ENCODE results near the gene PRMT2. TPM values are rescaled to one million over a fixed set of nuclear protein-coding genes. Genes with fewer than 3 reads are reported as not detected.

PRMT2 gene
- total RNA-seq, 2 donors from 2014 or later = 60.9 to 67.8 TPM

DNA sequence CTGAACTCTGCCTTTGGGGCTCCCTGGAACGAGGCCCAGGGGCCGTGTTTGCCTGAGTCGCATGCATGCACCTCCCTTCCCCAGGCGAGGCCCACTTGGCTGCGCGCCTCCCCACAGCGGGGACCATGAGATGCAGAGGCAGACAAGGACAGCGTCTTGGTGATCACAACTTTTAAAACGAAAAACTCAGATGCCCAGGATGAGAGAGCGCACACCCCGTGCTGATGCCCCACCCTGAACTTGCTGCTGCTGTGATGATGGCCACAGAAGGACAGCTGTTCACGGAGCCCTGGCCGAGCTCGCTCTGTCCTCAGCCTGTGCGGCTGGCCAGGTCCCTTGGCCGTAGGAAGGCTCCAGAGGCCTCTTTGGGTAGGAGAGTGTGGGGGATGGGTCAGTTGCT, 11.4 kb upstream of the PRMT2 start:
- TF ChIP-seq, protein P1, sequence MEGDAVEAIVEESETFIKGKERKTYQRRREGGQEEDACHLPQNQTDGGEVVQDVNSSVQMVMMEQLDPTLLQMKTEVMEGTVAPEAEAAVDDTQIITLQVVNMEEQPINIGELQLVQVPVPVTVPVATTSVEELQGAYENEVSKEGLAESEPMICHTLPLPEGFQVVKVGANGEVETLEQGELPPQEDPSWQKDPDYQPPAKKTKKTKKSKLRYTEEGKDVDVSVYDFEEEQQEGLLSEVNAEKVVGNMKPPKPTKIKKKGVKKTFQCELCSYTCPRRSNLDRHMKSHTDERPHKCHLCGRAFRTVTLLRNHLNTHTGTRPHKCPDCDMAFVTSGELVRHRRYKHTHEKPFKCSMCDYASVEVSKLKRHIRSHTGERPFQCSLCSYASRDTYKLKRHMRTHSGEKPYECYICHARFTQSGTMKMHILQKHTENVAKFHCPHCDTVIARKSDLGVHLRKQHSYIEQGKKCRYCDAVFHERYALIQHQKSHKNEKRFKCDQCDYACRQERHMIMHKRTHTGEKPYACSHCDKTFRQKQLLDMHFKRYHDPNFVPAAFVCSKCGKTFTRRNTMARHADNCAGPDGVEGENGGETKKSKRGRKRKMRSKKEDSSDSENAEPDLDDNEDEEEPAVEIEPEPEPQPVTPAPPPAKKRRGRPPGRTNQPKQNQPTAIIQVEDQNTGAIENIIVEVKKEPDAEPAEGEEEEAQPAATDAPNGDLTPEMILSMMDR (IDR thresholded peaks at IDR 0.05) = no peak
- Histone ChIP-seq H3K4me3 (no peak overlapping the region), H3K36me3 (no peaks in the 10 kb centered on the region), H3K4me1 (no peaks in the 10 kb centered on the region), H3K27ac (no peak overlapping the region), H3K27me3 (no peaks in the 10 kb centered on the region), H3K9me3 (peaks cover 4% of the 10 kb centered on the region), H3K9ac (ENCODE audit: low read depth in 2 of 2, low read length in 2 of 2) (no peak overlapping the region)
- no peak for DNase-seq
- intact Hi-C loops (cut with DNase I) = no loop called here

DNA sequence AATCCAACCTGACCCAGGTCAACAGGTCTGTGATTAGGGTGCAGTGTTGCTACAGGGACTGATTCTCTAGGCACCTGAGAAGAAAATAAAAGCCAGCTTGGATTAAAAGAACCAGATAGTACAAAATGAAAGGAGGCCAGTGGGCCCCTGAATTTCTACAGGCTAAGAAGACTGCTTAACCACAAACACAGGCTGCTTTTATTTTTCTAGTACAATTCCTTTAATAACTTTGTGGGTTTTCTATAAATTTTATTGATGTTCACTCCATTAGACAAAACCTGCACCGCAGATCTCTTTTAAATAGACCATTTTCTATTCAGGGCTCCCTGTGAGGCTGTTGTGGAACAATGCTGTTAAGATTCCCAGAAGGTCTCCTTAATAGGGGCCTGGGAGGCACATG, 9.7 kb upstream of the PRMT2 start:
- intact Hi-C loops (cut with DNase I) = no loop called here
- H3K36me3 ChIP-seq = no peaks in the 10 kb centered on the region
- DNase-seq = no peak
- H3K4me3 ChIP-seq = no peak overlapping the region
- TF ChIP-seq, protein P1 (IDR thresholded peaks at IDR 0.05) = no peak
- H3K9ac ChIP-seq (ENCODE audit: low read depth in 2 of 2, low read length in 2 of 2) = no peak overlapping the region
- no peaks in the 10 kb centered on the region for H3K27me3 ChIP-seq
- no peaks in the 10 kb centered on the region for H3K4me1 ChIP-seq
- peaks cover 4% of the 10 kb centered on the region for H3K9me3 ChIP-seq
- no peak overlapping the region for H3K27ac ChIP-seq

DNA sequence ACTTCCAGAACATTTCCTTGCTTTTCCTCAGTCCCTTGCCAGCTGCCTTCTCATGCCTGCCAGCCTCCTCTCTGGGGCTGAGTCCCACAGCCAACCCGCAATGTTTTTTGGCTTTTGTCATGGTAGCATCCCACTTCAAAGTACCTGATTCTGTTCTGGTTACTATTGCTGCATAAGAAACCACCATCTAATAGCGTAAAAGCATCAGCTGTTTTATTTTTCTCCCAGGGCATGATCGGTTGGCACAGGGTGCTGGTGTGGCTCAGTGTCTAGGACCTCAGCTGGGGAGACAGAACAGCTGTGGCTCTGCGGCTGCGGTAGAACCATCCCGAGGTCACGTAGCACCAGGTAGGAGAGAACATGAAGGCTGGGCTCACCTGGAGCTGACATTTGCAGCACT, 8.9 kb upstream of the PRMT2 start:
- Histone ChIP-seq H3K27ac (no peak overlapping the region), H3K36me3 (no peaks in the 10 kb centered on the region), H3K9ac (ENCODE audit: low read depth in 2 of 2, low read length in 2 of 2) (no peak overlapping the region), H3K4me3 (no peak overlapping the region), H3K27me3 (no peaks in the 10 kb centered on the region), H3K9me3 (peaks cover 4% of the 10 kb centered on the region), H3K4me1 (no peaks in the 10 kb centered on the region)
- intact Hi-C loops (cut with DNase I) = no loop called here
- DNase-seq = no peak
- TF ChIP-seq, protein P1 (IDR thresholded peaks at IDR 0.05) = no peak

DNA sequence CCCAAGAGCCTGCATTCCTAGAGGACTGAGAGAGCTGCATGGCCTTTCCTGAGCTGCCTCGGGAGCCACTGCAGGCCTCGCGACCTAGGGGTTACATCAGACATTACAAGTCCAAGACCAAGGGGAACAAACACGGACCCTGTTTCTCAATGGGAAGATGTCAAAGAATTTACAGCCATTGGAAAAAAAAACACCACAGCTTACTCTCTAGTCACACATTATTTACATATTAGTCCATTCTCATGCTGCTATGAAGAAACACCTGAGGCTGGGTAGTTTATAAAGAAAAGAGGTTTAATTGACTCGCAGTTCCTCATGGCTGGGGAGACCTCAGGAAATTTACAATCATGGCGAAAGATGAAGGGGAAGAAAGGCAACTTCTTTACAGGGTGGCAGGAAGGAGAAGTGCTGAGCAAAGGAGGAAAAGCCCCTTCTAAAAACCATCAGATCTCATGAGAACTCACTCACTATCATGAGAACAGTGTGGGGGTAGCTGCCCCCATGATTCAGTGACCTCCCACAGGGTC, 8.4 kb upstream of the PRMT2 start:
- intact Hi-C loops (cut with DNase I) = no loop called here
- no peak overlapping the region for H3K9ac ChIP-seq (ENCODE audit: low read depth in 2 of 2, low read length in 2 of 2)
- H3K36me3 ChIP-seq = no peaks in the 10 kb centered on the region
- TF ChIP-seq, protein P1 (IDR thresholded peaks at IDR 0.05) = no peak
- DNase-seq = no peak
- peaks cover 4% of the 10 kb centered on the region for H3K9me3 ChIP-seq
- no peak overlapping the region for H3K27ac ChIP-seq
- H3K4me3 ChIP-seq = no peak overlapping the region
- H3K4me1 ChIP-seq = no peaks in the 10 kb centered on the region
- no peaks in the 10 kb centered on the region for H3K27me3 ChIP-seq

DNA sequence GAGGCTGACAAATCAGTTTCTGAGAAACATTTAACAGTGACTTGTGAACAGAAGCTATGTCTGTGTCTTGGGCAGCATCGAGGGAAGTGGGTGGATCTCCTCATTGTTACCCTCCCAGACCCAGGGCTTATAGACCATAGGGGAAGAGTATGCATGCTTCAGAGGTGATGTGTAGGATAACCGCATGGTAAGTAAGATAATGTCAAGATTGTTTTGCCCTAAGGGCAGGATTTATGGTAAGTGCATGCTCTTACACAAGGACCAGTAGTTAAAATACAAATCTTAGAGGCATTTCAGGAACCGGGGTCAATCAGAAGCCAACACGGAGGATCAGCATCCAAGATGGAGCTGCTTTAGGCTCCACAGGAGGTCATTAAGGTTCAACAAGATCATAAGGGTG, 7.7 kb upstream of the PRMT2 start:
- intact Hi-C loops (cut with DNase I) = no loop called here
- DNase-seq = no peak
- Histone ChIP-seq H3K9me3 (peaks cover 4% of the 10 kb centered on the region), H3K27me3 (no peaks in the 10 kb centered on the region), H3K4me3 (no peak overlapping the region), H3K9ac (ENCODE audit: low read depth in 2 of 2, low read length in 2 of 2) (no peak overlapping the region), H3K36me3 (no peaks in the 10 kb centered on the region), H3K4me1 (no peaks in the 10 kb centered on the region), H3K27ac (no peak overlapping the region)
- TF ChIP-seq, protein P1 (IDR thresholded peaks at IDR 0.05) = no peak

Data from colonic mucosa (tissue), 4 donors.